RCC 7860 (cell line): ENCODE data around the gene STK36.

Experiments used
- DNase-seq: peaks from one replicate; pipeline ENCODE4 v3.0.0-alpha.2; 2015; ENCODE audit warnings: low spot score
- FAIRE-seq: peaks from 2 replicates; lab custom pipeline; 2012; peaks lifted over from hg19 to GRCh38; lab: Jason Lieb, UNC

Gene STK36

DNA sequence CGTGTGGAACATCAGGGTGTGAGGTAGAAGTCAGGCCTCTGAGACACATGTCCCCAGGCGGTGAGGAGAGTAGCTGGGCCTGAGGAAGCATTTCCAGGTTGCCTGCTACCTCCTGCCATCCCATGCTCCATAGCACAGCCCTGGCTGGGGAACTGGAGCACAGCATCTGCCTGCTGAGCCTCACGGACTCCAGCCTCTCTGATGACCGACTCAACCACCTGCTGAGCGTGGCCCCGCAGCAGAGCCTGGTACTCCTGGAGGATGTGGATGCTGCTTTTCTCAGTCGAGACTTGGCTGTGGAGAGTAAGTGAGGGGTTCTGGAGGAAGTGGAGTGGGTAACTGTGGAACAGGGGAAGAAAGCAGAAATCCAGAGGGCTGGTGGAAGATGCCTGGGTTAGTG is 9.5 kb upstream of the STK36 start:
- FAIRE-seq: no peak

DNA sequence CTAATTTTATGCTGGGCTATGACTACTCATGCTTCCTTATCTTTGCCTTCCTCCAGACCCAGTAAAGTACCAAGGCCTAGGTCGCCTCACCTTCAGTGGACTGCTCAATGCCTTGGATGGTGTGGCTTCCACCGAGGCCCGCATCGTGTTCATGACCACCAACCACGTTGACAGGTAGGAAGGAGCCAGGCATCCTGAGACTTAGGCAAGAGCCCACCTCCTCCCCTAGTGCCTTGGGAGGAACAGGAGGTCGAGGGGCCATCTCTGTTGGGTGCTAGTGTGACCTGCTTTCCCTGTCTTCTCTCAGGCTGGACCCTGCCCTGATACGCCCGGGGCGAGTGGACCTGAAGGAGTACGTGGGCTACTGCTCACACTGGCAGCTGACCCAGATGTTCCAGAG is 9.1 kb upstream of the STK36 start:
- DNase-seq (no peak), FAIRE-seq (no peak)

More for the DNA sequence above, 9.5 kb upstream of the STK36 start:
- no peak for DNase-seq

DNA sequence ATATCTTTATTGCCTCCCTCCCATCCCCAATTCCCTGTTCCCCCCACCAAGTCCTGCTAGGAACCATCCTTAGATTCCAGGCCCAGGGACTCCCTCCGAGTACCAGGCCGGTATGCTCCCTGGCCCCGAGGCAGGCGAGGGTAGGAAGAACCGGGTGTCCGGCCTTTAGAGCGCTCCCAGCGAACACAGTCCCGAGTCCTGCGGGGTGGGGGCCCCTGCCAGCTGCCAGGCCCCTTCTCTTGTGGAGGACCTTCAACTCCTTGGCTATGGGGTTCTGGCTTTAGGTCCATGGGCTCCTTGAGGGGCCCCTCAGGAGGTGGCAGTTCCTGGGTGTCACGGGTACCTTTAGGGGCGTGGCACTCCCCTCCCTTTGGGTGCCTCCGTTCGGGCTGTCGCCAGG is 8.0 kb upstream of the STK36 start:
- no peak for FAIRE-seq
- DNase-seq: no peak

DNA sequence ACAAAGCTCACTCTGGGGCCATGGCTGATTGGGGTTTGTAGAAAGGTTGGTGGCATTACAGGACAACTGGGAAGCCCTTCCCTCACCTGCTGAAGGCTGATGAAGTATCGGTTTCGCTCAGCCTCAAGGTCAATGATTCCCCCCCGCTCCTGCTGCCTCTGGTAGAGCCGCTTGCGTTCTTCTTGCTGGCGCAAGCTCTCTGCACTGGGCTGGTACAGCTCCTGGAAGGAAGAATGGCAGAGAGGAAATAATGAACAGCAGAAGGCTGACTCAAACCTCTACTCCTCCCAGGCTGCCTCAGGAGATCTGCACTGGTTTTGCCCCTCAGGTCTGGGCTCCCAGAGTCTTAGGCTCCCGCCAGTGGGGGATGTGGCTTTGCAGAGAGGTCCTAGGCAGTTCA is 7.2 kb upstream of the STK36 start:
- no peak for FAIRE-seq
- DNase-seq: no peak

DNA sequence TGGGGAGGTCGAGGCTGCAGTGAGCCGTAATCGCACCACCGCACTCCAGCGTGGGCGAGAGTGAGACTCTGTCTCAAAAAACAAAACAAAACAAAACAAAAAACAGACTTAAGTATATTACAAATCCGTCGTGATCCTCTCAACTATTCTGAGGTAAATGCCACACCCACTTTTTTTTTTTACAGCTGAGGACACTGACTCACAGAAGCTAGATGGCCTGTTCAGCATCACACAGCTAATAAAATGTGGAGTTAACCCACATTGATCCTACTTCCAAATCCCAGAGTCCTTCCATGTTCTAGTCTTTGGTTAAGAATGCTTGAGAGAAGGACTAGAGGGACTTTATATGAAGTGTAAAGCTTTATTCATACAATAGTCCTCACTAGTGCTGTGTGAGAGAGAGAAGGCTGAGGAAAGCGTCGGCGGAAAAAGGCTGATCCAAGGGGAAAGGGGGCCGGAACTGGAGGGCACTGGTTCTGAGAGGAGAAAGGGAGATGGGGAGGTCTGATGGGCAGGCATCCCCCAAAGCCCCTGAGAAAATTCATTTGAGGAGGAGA is 711 bp upstream of the STK36 start:
- DNase-seq (peak; percentile 5), FAIRE-seq (no peak)

DNA sequence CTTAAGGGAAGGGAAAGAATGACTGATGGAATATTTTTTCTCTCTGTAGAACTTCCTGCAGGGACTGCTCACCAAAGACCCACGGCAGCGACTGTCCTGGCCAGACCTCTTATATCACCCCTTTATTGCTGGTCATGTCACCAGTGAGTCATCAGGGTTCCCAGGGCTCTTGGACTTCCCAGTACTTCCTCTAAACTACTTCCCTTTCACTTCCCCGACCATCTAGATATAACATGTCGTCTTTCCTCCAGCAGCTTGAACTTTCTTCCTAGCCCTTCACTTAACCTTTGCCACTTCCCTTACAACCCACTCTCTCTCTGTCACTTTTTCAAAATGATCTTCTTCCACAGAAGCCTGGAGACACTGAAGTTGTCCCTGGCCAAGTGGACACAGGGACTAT is 7.2 kb downstream of the STK36 start:
- DNase-seq (peak; percentile 15), FAIRE-seq (no peak)

DNA sequence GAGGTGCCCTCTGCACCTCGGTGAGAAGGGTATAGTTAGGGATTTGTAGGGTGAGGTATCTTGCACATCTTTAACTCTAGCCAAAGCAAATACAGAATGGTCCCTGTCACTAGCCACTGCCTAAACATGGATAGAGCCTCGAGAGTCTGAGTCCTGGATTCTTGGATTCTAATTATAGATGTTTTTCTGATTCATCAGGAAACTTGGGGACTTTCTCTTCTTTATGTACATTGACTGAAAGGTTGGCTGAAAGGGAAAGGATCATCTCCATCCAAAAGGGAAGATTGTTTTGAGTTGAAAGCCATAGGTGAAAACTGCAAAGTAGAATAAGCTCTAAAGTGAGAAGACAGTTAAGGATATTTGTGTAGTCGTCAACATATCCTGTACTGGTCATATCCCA is 8.2 kb downstream of the STK36 start:
- FAIRE-seq: no peak

DNA sequence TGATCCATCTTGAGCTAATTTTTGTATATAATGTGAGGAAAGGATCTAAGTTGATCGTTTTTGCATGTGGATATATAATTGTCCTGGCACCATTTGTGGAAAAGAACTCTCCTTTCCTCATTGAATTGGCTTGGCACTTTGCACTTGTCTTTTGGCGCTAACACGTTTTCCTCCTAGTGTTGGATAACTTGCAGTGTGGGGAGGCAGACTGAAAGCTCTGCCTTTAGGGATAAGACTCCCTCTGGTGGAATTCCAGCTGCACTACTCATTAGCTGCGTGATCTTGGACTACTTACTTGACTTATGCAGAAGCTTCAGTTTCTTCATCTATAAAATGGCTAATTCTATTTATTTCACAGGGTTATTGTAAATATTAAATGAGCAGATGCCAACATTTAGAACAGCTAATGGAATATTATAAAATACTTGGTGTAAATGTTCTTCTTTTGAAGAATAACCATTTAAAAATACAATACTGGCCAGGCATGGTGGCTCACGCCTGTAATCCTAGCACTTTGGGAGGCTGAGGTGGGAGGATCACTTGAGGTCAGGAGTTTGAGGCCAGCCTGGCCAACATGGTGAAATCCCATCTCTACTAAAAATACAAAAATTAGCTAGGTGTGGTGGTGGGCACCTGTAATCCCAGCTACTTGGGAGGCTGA is 15.6 kb downstream of the STK36 start:
- DNase-seq (peak; percentile 64), FAIRE-seq (peak; percentile 79)

More for the DNA sequence above, 8.2 kb downstream of the STK36 start:
- DNase-seq: no peak

DNA sequence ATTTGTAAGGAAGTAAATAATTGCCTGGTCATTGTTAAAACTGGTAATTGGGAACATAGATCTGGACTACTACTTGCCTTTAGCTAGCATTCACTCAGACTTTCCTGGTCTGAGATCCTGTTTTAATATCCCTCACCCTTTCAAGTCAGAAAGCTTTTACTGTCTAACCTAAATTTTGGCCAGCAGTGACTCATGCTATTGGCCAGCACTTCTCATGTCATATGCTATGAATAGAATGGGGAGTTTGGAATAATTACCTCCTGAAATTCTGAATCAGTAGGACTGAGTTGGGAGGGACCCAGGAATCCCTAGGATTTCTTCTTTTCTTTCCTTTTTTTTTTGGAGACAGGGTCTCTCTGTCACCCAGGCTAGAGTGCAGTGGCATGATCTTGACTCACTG is 19.3 kb downstream of the STK36 start:
- FAIRE-seq (no peak), DNase-seq (no peak)

DNA sequence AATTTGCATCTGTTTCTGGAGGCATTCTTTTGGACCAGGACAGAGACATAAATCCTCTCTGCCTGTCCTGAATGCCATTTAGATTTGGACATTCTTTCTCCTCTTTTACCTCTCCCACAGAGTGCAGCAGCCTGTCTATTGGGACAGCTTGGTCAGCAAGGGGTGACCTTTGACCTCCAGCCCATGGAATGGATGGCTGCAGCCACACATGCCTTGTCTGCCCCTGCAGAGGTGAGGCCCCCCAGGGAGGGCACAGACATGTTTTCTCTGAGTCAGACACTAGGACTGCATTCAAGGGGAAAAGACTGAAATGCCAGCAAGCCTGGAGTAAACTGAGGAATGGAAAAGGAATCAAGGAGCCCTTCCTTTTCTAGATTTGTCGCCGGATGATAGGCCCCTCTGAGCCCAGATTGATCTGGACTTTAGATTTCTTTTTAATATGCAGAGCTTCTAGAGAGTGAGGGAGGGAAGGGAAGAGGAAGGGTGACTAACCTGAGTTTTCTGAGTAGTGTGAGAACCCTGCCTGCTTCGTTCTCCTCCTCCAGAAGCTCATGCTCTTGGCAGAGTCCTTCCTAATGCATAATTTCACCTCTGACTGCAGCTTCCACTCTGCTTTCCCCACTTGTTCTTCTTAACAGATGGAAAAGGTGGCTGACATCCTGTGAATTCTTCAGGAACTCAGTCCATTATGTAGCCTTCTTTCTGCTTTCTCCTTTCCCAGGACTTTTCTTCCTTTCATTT is 22.7 kb downstream of the STK36 start:
- FAIRE-seq (no peak), DNase-seq (peak; percentile 61)

DNA sequence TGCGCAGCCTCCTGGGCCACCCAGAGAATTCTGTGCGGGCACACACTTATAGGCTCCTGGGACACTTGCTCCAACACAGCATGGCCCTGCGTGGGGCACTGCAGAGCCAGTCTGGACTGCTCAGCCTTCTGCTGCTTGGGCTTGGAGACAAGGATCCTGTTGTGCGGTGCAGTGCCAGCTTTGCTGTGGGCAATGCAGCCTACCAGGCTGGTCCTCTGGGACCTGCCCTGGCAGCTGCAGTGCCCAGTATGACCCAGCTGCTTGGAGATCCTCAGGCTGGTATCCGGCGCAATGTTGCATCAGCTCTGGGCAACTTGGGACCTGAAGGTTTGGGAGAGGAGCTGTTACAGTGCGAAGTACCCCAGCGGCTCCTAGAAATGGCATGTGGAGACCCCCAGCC is 27.0 kb downstream of the STK36 start:
- no peak for DNase-seq
- FAIRE-seq: no peak

DNA sequence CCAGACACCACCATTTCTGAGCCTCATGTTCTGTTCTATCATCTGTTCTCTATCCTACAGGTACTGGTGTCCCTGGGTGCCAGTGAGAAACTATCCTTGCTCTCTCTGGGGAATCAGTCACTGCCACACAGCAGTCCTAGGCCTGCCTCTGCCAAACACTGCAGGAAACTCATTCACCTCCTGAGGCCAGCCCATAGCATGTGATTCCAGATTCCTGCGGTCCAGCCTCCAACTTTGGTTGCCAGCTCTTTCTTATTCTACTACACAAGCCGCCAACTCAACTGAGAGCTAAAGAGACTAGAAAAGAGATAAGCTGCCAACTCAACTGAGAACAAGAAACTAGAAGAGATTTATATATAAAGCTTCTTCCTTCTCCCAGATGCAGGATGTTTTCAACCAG is 29.9 kb downstream of the STK36 start:
- FAIRE-seq: no peak
- no peak for DNase-seq

DNA sequence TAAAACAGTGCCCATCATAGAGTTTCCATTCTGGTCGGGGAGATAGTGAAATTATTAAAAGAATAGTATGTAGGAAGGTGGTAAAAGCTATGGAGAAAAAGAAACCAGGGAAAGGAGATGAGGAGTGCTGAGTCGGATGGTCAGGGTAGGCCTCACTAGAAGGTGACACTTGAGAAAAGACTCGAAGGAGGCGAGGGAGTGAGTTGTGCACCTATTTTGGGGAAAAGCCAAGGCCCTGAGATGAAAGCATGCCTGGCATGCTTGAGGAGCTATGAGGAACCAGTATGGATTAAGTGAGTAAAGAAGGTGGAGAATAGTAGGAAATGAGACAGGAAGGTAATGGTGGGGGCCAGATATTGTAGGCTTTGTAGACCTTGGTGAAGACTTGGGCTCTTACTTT is 31.5 kb downstream of the STK36 start:
- FAIRE-seq: no peak
- no peak for DNase-seq

DNA sequence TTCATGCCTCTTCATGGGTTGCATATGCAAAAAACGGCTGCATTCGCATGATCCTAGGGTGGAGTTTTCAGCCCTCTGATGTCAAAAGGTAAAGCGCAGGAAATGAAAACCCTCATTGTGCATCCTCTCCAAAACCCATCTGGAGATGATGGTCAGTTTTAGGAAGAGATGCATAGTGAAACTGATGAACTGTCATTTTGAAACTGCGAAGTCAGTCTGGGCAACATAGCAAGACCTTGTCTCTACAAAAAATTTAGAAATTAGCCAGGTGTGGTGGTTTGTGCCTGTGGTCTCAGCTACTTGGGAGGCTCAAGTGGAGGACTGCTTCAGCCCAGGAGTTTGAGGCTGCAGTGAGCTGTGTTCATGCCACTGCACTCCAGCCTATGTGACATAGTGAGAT is 36.2 kb downstream of the STK36 start:
- FAIRE-seq: no peak

DNA sequence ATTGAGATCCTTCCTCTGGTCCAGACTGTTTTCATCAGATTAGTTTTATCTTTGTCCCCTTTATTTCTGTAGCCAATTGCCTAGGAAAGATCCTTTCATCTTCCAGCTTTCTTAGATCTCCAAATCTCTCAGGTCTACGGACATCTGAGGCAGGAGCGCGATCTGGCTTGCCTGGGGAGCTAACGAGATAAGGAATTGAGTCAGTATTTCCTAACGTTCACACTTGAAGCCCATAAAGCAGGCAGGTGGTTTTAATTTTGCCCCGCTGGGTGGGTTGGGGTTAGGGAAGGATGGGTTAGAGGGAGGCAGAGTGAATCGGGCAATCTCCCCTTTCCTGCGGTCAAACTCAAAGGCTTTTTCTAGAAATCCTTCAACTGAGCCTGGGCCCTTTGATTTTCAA is 38.0 kb downstream of the STK36 start:
- DNase-seq: no peak
- no peak for FAIRE-seq

More for the DNA sequence above, 36.2 kb downstream of the STK36 start:
- no peak for DNase-seq

DNA sequence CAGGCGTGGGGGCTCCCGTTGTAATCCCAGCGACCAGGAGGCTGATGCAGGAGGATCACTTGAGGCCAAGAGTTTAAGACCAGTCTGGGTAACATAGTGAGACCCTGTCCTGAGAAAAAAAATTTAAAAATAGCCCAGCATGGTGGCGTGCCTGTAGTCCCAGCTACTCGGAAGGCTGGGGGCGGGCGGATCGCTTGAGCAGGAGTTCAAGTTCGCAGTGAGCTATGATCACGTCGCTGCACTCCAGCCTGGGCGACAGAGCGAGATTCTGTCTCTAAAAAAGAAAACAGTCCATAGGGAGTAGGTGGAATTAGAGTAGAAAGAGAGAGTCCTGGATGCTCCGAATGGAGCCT is 38.4 kb downstream of the STK36 start:
- FAIRE-seq (no peak), DNase-seq (no peak)

DNA sequence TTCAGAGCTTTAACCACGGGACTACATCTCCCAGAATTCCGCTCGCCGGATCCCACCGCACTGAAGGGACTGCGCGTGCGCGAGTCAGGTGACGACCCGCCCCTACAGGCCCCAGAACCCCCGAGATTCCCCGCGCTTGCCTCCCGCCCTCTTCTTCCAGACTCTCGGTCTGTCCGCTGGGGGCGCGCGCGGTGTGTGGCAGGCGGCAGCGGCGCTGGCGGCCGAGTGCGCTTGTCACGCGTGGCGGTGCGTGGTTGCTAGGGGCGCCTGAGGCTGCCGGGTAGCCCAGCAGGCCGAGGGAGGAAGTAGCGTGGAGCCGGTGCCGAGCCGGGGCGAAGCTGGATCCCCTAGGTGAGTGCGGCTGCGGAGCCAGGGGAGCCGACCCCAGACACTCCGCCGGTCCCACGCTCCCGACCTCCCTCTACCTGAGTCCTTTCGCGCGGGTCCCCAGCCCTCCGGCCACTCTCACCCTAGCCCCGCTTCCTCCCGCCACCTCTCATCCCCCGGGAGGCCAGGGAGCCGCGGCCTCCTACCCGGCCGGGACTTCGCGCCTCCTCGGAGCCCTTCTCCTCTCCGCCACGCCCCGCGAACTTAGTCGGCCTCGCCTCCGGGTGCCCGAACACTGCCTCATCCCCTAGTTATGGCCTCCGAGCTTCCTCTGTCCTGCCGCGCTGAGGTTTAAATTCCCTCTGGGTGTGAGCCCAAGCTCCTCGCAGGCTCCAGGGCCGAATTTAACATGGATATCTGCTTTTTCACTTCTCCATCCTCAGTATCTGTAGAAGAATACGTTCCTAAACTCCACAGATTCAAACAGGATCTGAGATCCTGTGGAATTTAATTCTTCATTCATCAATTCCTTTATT is 39.0 kb downstream of the STK36 start, which contains the start of gene TTLL4:
TTLL4 (plus strand) TSS at position 149 of the 863 bp plus-strand sequence. CDS start 26,842 bp downstream, outside the sequence.
- peak; percentile 92 for DNase-seq
- FAIRE-seq: peak; percentile 52

DNA sequence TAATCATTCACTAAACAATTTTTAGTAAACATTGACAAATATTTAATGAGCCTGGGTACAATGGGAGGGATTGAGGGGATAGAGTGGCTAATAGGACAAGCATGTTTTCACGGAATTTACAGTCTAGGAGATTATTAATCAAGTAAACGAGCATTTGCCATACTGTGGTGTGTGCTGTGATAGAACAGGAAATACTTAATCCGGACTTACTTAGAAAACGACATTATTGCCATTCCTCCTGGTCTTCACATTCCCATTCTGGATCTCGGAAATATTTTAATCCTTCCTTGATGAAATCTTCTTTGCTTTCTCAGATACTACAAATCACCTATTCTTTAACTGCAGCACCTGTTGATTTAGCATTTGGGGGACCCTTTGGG is 39.7 kb downstream of the STK36 start:
- FAIRE-seq (peak; percentile 42), DNase-seq (peak; percentile 42)

DNA sequence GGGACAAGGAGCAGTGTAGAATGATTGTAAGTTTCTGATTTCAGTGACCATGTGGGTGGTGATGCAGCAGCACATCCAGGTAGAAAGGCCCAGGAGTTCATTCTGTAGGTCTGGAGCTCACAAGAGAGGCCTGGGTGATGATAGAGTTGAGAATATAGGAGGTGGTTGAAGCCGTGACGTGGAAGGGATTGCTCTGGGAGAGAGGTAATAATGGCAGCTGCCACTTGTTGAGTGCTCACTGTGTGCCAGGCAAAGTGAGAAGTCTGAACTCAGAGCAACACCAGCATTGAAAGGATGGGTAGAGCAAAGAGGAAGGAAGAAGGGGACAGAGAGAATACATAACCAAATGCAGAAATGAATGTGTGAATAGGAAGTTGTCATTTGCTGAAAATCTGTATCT is 42.0 kb downstream of the STK36 start:
- no peak for FAIRE-seq

DNA sequence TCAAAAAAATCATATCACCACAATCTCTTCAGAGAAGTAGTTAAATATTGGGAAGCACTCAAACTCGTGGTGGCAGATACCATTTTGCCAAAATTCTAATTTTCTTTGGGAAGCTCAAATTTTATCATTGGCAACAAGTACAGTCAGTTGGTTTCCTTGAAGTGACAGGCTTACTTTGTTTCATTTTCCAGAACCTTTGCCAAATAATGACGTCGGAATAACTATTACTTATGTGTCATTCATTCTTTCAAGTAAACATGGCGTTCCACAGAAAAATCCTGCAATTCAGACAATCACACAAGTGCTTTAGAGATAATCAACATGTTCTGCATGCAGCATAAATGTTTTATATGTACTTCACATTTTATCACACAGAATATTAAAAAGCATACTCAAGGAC is 44.2 kb downstream of the STK36 start:
- DNase-seq (no peak), FAIRE-seq (no peak)

More for the DNA sequence above, 42.0 kb downstream of the STK36 start:
- no peak for DNase-seq

DNA sequence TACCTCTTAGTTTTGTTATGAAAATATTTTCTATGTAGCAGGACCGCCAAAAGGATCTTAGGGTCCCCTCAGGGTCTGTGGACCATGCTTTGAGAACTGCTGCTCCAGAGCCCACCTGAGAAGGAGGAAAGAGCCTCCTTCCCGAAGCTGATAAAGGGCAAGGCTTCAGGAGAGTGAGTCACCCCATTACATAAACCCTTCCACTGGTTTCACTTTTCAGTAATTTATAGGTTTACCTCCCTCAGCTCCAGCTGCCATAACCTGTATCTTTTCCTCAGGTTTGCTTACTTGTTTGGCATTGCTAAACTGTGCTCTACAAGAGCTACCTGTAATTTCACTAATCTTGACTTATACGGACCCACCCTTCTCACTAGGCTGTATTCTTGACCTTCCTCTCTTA is 45.4 kb downstream of the STK36 start:
- peak; percentile 26 for DNase-seq
- no peak for FAIRE-seq
